GM12878 (cell line): ENCODE results near the gene NPHS1. TPM values are rescaled to one million over a fixed set of nuclear protein-coding genes. Genes with fewer than 3 reads are reported as not detected.

Source experiments
- ATAC-seq: fragments of 200-7000 bp; cut with Tn5 transposase; 3 replicates; pipeline ENCODE4 v1.9.1; 2020; ENCODE audit warnings: mild to moderate bottlenecking, moderate library complexity
- BruUV-seq: library from RNA; stranded (reverse); fragments of 400-500 nt; replicated peaks from 2 replicates; lab custom pipeline; 2021; lab: Mats Ljungman, UMichigan
- CTCF ChIA-PET: fragments of 300-600 bp; sonication (Branson Sonifier 250); formaldehyde crosslinking; extraction: SDS; loops from one replicate; lab custom pipeline; 2021; ENCODE audit warnings: inconsistent platforms; lab: Yijun Ruan, JAX
- POLR2A ChIA-PET: fragments of 350-600 bp; formaldehyde crosslinking; extraction: SDS; loops from one replicate; lab custom pipeline; 2021; ENCODE audit warnings: inconsistent platforms; lab: Charles Lee
- RAD21 ChIA-PET: fragments of 300-600 bp; sonication (Branson Sonifier 250); formaldehyde crosslinking; loops from one replicate; lab custom pipeline; 2023; ENCODE audit warnings: antibody characterized with exemption; ENCODE audit not compliant: unreplicated experiment; lab: Charles Lee
- SMC1A ChIA-PET: fragments of 300-600 bp; sonication (Branson Sonifier 250); formaldehyde crosslinking; loops from one replicate; lab custom pipeline; 2023; ENCODE audit not compliant: unreplicated experiment, uncharacterized antibody; lab: Charles Lee
- DNase-seq: peaks from one replicate; pipeline ENCODE4 v3.0.0-alpha.2; 2011; ENCODE audit warnings: low read depth, low spot score
- FAIRE-seq: peaks from 3 replicates; lab custom pipeline; 2011; peaks lifted over from hg19 to GRCh38; lab: Jason Lieb, UNC
- H2AFZ ChIP-seq: 2 replicates; pipeline ENCODE4 v1.6.0; 2011; ENCODE audit warnings: low read depth, low read length, control low read depth; ENCODE audit not compliant: control insufficient read depth
- H3K27ac ChIP-seq: 2 replicates; pipeline ENCODE4 v1.5.1; 2011; ENCODE audit warnings: control low read depth; ENCODE audit not compliant: control insufficient read depth, insufficient read depth
- H3K27me3 ChIP-seq, 2 experiments: replicated peaks in 1 of 2; 2 replicates each; pipeline versions ENCODE4 v1.6.0 to v1.6.1; 2011; ENCODE audit warnings: low read length in 1 of 2; ENCODE audit not compliant: control insufficient read depth in 2 of 2, insufficient read depth in 2 of 2
- H3K36me3 ChIP-seq, 2 experiments: 2 replicates each; pipeline ENCODE4 v1.5.1; 2011; ENCODE audit warnings: low read length in 1 of 2; ENCODE audit not compliant: control insufficient read depth in 2 of 2, insufficient read depth in 2 of 2
- H3K4me1 ChIP-seq: 2 replicates; pipeline ENCODE4 v1.6.1; 2011; ENCODE audit warnings: mild to moderate bottlenecking, low read length, moderate library complexity, mixed read lengths; ENCODE audit not compliant: control insufficient read depth, insufficient read depth
- H3K4me2 ChIP-seq: 2 replicates; pipeline ENCODE4 v1.6.0; 2011; ENCODE audit warnings: control low read depth; ENCODE audit not compliant: control insufficient read depth, insufficient read depth
- H3K4me3 ChIP-seq: fragments of 200-600 bp; sonication (generic); 2 replicates; pipeline ENCODE4 v1.5.1; 2016
- H3K79me2 ChIP-seq: 2 replicates; pipeline ENCODE4 v1.6.0; 2011; ENCODE audit warnings: low read length; ENCODE audit not compliant: control insufficient read depth, insufficient read depth
- H3K9ac ChIP-seq: 2 replicates; pipeline ENCODE4 v1.8.0; 2011; ENCODE audit warnings: low read length, control low read depth, mixed read lengths; ENCODE audit not compliant: control insufficient read depth, insufficient read depth
- H3K9me3 ChIP-seq: replicated peaks from 3 replicates; pipeline ENCODE4 v1.5.1; 2011; ENCODE audit warnings: mild to moderate bottlenecking, low read length; ENCODE audit not compliant: control insufficient read depth, insufficient read depth
- H4K20me1 ChIP-seq: 2 replicates; pipeline ENCODE4 v1.6.0; 2011; ENCODE audit not compliant: control insufficient read depth, insufficient read depth
- BRCA1 ChIP-seq: IDR thresholded peaks from 2 replicates; pipeline ENCODE4 v1.6.1; 2011; ENCODE audit warnings: low read depth, low read length, improper control_type of control experiment
- FOXM1 ChIP-seq: IDR thresholded peaks from 2 replicates; pipeline ENCODE4 v1.6.1; 2012; ENCODE audit warnings: low read depth, mild to moderate bottlenecking, inconsistent platforms, low read length, moderate library complexity
- GATAD2B ChIP-seq: fragments of 450-650 bp; conservative IDR thresholded peaks from 2 replicates; pipeline ENCODE4 v1.6.1; 2017; ENCODE audit warnings: low read depth, mild to moderate bottlenecking, moderate library complexity
- NR2F1 ChIP-seq: fragments of 450-650 bp; conservative IDR thresholded peaks from 2 replicates; pipeline ENCODE4 v1.6.1; 2017; ENCODE audit warnings: mild to moderate bottlenecking
- NRF1 ChIP-seq: conservative IDR thresholded peaks from 2 replicates; pipeline ENCODE4 v1.6.1; 2011; ENCODE audit warnings: mild to moderate bottlenecking, low read depth, low read length, improper control_type of control experiment
- POLR2AphosphoS2 ChIP-seq: IDR thresholded peaks from 2 replicates; pipeline ENCODE4 v1.6.1; 2011; ENCODE audit warnings: low read depth, mild to moderate bottlenecking, low read length, improper control_type of control experiment, moderate library complexity
- RAD21 ChIP-seq: IDR thresholded peaks from 2 replicates; pipeline ENCODE4 v1.6.1; 2011; ENCODE audit warnings: mild to moderate bottlenecking, low read depth, low read length, moderate library complexity; ENCODE audit not compliant: insufficient read depth
- RELA ChIP-seq: fragments of 450-650 bp; IDR thresholded peaks from 2 replicates; pipeline ENCODE4 v1.8.0; 2014; ENCODE audit warnings: borderline replicate concordance; ENCODE audit not compliant: partially characterized antibody
- RUNX3 ChIP-seq: IDR thresholded peaks from 2 replicates; pipeline ENCODE4 v1.6.1; 2012; ENCODE audit warnings: low read length, inconsistent platforms
- ZNF207 ChIP-seq: fragments of 450-650 bp; IDR thresholded peaks from 2 replicates; pipeline ENCODE4 v1.6.1; 2014; ENCODE audit warnings: antibody characterized with exemption, mild to moderate bottlenecking, borderline replicate concordance
- WGBS: methylation state at CpG from one replicate; pipeline ENCODE4 v1.1.6; 2016; ENCODE audit warnings: low lambda C conversion rate; ENCODE audit not compliant: insufficient replicate concordance, insufficient coverage; ENCODE audit errors: missing lambda C conversion rate; 5-methylcytosine and 5-hydroxymethylcytosine counted together
- in situ Hi-C: fragments of 300-500 bp; cut with MboI; formaldehyde crosslinking; loops from 9 replicates; pipeline ENCODE4 v1.14.3; 2018; ENCODE audit warnings: mixed read lengths
- intact Hi-C: fragments of 100-400 bp; cut with micrococcal nuclease; formaldehyde crosslinking; loops from one replicate; pipeline ENCODE4 v1.14.2; 2022; ENCODE audit not compliant: unreplicated experiment
- polyA plus RNA-seq, 11 experiments: library from polyadenylated mRNA; depleted of rRNA in 4 of 11; unstranded in 6 of 11; stranded (reverse) in 5 of 11; fragments of >200 nt; fragmentation: Nextera tagmentation in 4 of 11; fragmentation: Illumina TruSeq in 1 of 11; extraction: Ambion mirVana in 4 of 11; extraction: Trizol in 1 of 11; gene quantifications; 1 replicate in 1 of 11; 2 replicates in 10 of 11; pipeline versions ENCODE4 v1.2.1 to v1.2.3, GENCODE V29; 2011 to 2016; ENCODE audit warnings: inconsistent platforms in 2 of 11, missing spikeins in 2 of 11, low read depth in 1 of 11
- total RNA-seq, 4 experiments: library from RNA; depleted of rRNA in 3 of 4; stranded (reverse); fragments of >200 nt in 3 of 4; fragmentation: Illumina TruSeq in 1 of 4; extraction: Trizol in 1 of 4; gene quantifications; 2 replicates each; pipeline versions ENCODE4 v1.2.1 to v1.2.3, GENCODE V29; 2013 to 2021
- TF ChIP-seq, protein P1 (sequence below): fragments of 450-650 bp; IDR thresholded peaks from 2 replicates; pipeline ENCODE4 v1.6.1; 2018; ENCODE audit warnings: borderline replicate concordance, mild to moderate bottlenecking; ENCODE audit not compliant: partially characterized antibody
- TF ChIP-seq, protein P2 (sequence below): fragments of 450-650 bp; IDR thresholded peaks from 2 replicates; pipeline ENCODE4 v1.6.1; 2017; ENCODE audit warnings: low read depth, mild to moderate bottlenecking, moderate library complexity

NPHS1 gene
- total and polyA plus RNA-seq, 10 of the 15 experiments (the other 5 are each of a cell fraction or from before 2014, with no cell fraction given): not detected

DNA sequence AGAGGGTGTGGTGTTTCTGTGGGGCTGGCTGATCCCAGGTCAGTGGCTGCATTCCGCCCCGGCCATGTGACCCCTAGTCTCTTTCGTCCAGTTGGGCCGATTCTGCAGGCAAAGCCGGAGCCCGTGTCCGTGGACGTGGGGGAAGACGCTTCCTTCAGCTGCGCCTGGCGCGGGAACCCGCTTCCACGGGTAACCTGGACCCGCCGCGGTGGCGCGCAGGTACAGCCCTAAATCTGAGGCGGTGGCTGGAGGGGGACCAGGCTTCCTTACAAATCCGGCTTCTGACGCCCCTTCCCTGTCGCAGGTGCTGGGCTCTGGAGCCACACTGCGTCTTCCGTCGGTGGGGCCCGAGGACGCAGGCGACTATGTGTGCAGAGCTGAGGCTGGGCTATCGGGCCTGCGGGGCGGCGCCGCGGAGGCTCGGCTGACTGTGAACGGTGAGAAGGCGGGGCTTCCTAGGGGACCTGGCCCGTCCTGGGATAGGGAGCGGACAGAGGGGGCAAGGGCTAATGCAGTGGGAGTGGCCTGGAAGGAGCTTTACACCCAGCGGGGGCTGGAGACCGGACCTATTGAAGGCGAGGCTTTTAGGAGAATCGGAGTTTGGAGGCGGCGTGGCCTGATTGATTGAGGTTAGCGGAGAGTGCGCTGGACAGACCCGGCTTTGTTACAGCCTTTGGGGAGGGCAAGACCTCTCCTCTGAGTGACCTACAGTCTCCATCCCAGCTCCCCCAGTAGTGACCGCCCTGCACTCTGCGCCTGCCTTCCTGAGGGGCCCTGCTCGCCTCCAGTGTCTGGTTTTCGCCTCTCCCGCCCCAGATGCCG is 8.7 kb upstream of the NPHS1 start (continued):
- TF ChIP-seq, protein P1, sequence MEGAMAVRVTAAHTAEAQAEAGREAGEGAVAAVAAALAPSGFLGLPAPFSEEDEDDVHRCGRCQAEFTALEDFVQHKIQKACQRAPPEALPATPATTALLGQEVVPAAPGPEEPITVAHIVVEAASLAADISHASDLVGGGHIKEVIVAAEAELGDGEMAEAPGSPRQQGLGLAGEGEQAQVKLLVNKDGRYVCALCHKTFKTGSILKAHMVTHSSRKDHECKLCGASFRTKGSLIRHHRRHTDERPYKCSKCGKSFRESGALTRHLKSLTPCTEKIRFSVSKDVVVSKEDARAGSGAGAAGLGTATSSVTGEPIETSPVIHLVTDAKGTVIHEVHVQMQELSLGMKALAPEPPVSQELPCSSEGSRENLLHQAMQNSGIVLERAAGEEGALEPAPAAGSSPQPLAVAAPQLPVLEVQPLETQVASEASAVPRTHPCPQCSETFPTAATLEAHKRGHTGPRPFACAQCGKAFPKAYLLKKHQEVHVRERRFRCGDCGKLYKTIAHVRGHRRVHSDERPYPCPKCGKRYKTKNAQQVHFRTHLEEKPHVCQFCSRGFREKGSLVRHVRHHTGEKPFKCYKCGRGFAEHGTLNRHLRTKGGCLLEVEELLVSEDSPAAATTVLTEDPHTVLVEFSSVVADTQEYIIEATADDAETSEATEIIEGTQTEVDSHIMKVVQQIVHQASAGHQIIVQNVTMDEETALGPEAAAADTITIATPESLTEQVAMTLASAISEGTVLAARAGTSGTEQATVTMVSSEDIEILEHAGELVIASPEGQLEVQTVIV: no peak
- TF ChIP-seq POLR2AphosphoS2: no peak
- no peak for TF ChIP-seq FOXM1
- TF ChIP-seq, all 136 proteins: peak for 0

DNA sequence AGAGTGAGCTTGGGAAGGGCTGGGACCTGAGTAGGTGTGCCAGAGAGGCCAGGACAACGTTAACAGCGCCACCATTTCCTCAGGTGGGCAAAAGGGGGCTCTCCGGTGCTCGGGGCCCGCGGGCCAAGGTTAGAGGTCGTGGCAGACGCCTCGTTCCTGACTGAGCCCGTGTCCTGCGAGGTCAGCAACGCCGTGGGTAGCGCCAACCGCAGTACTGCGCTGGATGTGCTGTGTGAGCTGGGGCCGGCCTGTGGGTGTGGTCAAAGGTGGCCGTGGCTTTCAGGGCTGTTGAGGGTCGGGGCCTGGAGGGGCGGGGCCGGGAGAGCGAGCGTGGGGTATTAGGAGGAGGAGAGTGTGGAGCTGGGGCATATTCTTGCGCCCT is 8.1 kb upstream of the NPHS1 start:
- no peaks in the 10 kb centered on the region for H3K79me2 ChIP-seq
- RAD21 ChIA-PET: no interaction called here
- no peak for FAIRE-seq
- intact Hi-C loops (no loop called here), in situ Hi-C loops (no loop called here)
- CTCF ChIA-PET: no interaction called here
- H4K20me1 ChIP-seq: no peaks in the 10 kb centered on the region
- H3K9me3 ChIP-seq: no peaks in the 10 kb centered on the region
- no peak for ATAC-seq
- POLR2A ChIA-PET: no interaction called here
- peaks cover 3% of the 10 kb centered on the region; the same call in 1 of the 2 replicates for H3K4me1 ChIP-seq
- DNase-seq: no peak
- BruUV-seq: no TSS peak
- no peak for TF ChIP-seq BRCA1
- TF ChIP-seq NR2F1: no peak
- TF ChIP-seq ZNF207: no peak
- no peak for TF ChIP-seq RELA
- no peak for TF ChIP-seq RAD21
- no peak for TF ChIP-seq NRF1
- TF ChIP-seq GATAD2B: no peak
- TF ChIP-seq, protein P2, sequence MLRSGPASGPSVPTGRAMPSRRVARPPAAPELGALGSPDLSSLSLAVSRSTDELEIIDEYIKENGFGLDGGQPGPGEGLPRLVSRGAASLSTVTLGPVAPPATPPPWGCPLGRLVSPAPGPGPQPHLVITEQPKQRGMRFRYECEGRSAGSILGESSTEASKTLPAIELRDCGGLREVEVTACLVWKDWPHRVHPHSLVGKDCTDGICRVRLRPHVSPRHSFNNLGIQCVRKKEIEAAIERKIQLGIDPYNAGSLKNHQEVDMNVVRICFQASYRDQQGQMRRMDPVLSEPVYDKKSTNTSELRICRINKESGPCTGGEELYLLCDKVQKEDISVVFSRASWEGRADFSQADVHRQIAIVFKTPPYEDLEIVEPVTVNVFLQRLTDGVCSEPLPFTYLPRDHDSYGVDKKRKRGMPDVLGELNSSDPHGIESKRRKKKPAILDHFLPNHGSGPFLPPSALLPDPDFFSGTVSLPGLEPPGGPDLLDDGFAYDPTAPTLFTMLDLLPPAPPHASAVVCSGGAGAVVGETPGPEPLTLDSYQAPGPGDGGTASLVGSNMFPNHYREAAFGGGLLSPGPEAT: no peak
- TF ChIP-seq, protein P1: no peak
- TF ChIP-seq RUNX3: no peak
- whole genome bisulfite sequencing: 30% methylated on average over 24 of the region's 24 CpGs
- H3K9ac ChIP-seq: no peak overlapping the region
- H3K36me3 ChIP-seq: no peaks in the 10 kb centered on the region
- no peak overlapping the region for H3K4me3 ChIP-seq
- no peak overlapping the region for H3K4me2 ChIP-seq
- peaks cover 13 to 14% of the 10 kb centered on the region in 2 experiments; a peak in 3 of 4 replicates for H3K27me3 ChIP-seq
- H2AFZ ChIP-seq: no peak overlapping the region
- no peak overlapping the region for H3K27ac ChIP-seq
- SMC1A ChIA-PET: no interaction called here
